Mucosa of descending colon (tissue), 3 donors: Measurements from ENCODE around the gene TMCO4. TPM values are rescaled to one million over a fixed set of nuclear protein-coding genes. Genes with fewer than 3 reads are reported as not detected.

Experiments
- ATAC-seq: fragments of 200-7000 bp; cut with Tn5 transposase; one replicate; pipeline ENCODE4 v1.9.1; 2020; ENCODE audit warnings: mild to moderate bottlenecking, moderate library complexity
- DNase-seq, 3 donors: peaks; one replicate each; pipeline ENCODE4 v3.0.0-alpha.2; 2020
- H3K36me3 ChIP-seq: fragments of 200-600 bp; one replicate; pipeline ENCODE4 v1.8.0; 2021; ENCODE audit warnings: low read depth, mild to moderate bottlenecking
- H3K4me1 ChIP-seq: fragments of 200-600 bp; one replicate; pipeline ENCODE4 v1.8.0; 2021; ENCODE audit warnings: low read depth, mild to moderate bottlenecking
- H3K4me3 ChIP-seq: fragments of 200-600 bp; one replicate; pipeline ENCODE4 v1.8.0; 2021; ENCODE audit warnings: mild to moderate bottlenecking
- H3K9me3 ChIP-seq: fragments of 200-600 bp; one replicate; pipeline ENCODE4 v1.8.0; 2021; ENCODE audit warnings: mild to moderate bottlenecking
- CTCF ChIP-seq: fragments of 200-600 bp; IDR thresholded peaks from one replicate; pipeline ENCODE4 v1.8.0; 2022; ENCODE audit warnings: antibody characterized with exemption, mild to moderate bottlenecking
- intact Hi-C, 2 donors: fragments of 100-400 bp; cut with DNase I in 1 of 2; cut with micrococcal nuclease in 1 of 2; formaldehyde crosslinking; loops; one replicate each; pipeline versions ENCODE4 v1.11.0 to v1.11.1; 2022; cut with DNase I, micrococcal nuclease
- total RNA-seq, 3 donors: library from RNA; stranded (reverse); fragmentation: NEBNext Ultra II Directional in 2 of 3; extraction: Animal tissue kit (Norgen Biotek cat#: 25700) in 2 of 3; gene quantifications; one replicate each; pipeline versions ENCODE4 v1.2.1 to v1.2.4, GENCODE V29; 2021 to 2023
- donor health status: DM: no; HTN: no; CAD: no; lungs with moderate emphysema.
- donor health status: DM: no; HTN: no; CAD: no.
- donor health status: DM: no; HTN: yes; CAD: no.

Gene TMCO4
- total RNA-seq, 3 donors from 2014 or later: 27.9 to 42.8 (median 31.9) TPM

DNA sequence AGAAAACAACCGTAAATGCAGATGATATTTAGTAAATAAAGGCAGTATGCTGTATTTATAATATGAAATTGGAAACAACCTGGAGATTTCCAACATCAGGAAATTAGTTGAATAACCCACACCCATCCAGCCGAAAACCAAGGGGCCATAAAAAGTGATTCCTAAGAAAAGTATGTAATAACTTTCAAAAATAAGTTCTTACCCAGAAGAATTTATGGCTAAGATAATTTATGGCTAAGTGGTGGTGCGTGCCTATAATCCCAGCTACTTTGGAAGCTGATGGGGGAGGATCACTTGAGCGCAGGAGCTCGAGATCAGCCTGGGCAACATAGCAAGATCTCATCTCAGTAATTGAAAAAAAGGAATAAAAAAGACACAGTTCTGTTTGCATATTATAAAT, 43.2 kb downstream of the TMCO4 start:
- Histone ChIP-seq H3K9me3 (no peaks in the 10 kb centered on the region), H3K4me1 (no peaks in the 10 kb centered on the region), H3K36me3 (no peaks in the 10 kb centered on the region), H3K4me3 (no peak overlapping the region)
- no peak for TF ChIP-seq CTCF
- DNase-seq (no peak), ATAC-seq (no peak)
- intact Hi-C loops: no loop called here

DNA sequence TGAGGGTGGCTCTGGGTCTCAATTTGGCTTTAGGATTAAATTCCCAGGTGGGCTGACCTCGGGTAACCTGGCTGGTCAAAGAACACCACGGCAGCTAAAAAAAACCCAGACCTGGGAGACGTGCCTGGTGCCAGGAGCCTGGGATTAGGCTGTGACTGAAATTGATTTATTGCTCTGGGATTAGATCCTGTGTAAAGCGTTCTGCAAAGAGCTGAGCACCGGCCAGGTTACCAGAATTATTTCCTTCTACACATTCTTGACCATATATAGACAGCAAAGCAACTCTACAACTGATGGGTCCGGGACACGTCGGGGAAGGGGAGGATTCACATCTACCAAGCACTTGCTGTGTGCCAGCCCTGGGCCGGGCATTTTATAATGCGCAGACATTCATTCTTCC, 45.2 kb downstream of the TMCO4 start:
- Histone ChIP-seq H3K4me1 (no peaks in the 10 kb centered on the region), H3K9me3 (no peaks in the 10 kb centered on the region), H3K36me3 (no peaks in the 10 kb centered on the region), H3K4me3 (no peak overlapping the region)
- no peak for TF ChIP-seq CTCF
- intact Hi-C loops: no loop called here
- DNase-seq (no peak), ATAC-seq (peak; percentile 14)

DNA sequence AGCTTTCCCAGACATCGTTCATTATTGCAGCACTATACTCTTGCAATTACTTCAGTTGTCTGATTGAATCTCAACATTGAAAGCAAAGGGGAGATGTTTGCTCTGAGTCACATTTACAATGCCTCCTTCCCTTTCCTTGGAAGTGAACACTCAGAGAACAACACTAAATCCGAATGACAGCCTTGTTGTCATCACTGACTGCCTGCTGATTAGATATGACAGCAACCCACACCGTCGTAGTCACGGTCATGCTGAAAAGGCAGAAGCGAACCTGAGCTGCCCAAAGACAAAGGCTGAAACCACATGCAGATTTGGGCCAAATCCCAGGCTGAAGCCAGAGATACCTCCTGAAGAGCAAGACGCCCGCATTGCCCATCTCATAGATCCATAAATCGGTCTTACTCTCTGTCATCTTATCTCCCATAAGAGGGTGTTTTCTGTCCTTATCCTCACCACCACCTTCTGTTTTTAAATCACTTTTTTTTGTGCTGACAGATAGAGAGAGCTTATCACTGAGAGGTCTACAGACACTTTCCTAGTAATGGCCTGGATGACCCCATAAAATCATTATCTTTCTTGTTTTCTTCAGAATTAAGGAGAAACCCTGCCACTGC, 47.5 kb downstream of the TMCO4 start:
- no peak for DNase-seq
- intact Hi-C loops: no loop called here
- no peak for TF ChIP-seq CTCF
- Histone ChIP-seq H3K4me3 (no peak overlapping the region), H3K9me3 (no peaks in the 10 kb centered on the region), H3K36me3 (no peaks in the 10 kb centered on the region), H3K4me1 (no peaks in the 10 kb centered on the region)
- ATAC-seq: peak; percentile 59

DNA sequence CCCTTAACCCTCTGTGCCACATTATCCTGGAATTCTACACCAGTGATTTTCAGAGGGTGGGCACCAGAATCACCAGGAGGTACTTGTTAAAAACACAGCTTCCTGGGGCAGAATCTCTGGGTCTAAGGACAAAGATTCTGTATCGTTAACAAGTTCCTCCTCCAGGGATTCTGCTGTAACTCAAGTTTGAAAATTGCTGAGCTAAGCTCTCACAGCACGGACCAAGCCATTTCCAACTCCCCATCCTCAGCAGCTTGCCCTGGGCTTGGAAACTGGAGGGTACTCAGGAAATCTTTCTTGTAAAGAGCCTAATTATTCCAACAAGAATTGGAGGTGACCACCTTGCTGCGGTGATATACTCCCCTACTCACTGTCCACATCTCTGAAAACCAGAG, 48.8 kb downstream of the TMCO4 start:
- no peak for DNase-seq
- intact Hi-C loops: no loop called here
- Histone ChIP-seq H3K36me3 (no peaks in the 10 kb centered on the region), H3K4me1 (no peaks in the 10 kb centered on the region), H3K4me3 (no peak overlapping the region), H3K9me3 (no peaks in the 10 kb centered on the region)
- no peak for ATAC-seq
- no peak for TF ChIP-seq CTCF

GRCh38 chr1:19750101-19750881, 49.4 kb downstream of the TMCO4 start:
- TF ChIP-seq CTCF: no peak
- no peaks in the 10 kb centered on the region for H3K36me3 ChIP-seq
- no peak for ATAC-seq
- H3K4me3 ChIP-seq: no peak overlapping the region
- DNase-seq: no peak
- H3K9me3 ChIP-seq: no peaks in the 10 kb centered on the region
- intact Hi-C loops: no loop called here
- H3K4me1 ChIP-seq: no peaks in the 10 kb centered on the region
